ENCODE measurements around the gene ODF2L.
"Not testable (repeated sequence)": the region's sequence is repeated elsewhere in the genome, so short reads cannot be mapped to it uniquely, and the experiment has no call there.

ODF2L gene

DNA sequence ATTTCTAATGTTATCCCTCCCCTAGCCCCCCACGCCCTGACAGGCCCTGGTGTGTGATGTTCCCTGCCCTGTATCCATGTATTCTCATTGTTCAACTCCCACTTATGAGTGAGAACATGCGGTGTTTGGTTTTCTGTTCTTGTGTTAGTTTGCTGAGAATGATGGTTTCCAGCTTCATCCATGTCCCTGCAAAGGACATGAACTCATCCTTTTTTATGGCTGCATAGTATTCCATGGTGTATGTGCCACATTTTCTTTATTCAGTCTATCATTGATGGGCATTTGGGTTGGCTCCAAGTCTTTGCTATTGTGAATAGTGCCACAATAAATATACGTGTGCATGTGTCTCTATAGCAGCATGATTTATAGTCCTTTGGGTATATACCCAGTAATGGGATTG lies 45.9 kb downstream of the ODF2L start:
- not testable (repeated sequence) for H3K9ac ChIP-seq (ENCODE audit: low read length); H3K9me3 ChIP-seq (ENCODE audit: control insufficient read depth, low read length); H3K4me1 ChIP-seq (ENCODE audit: control insufficient read depth, insufficient read depth, low read length); H3K4me3 ChIP-seq (ENCODE audit: low read length); H3K27me3 ChIP-seq (replicated peaks; ENCODE audit: control insufficient read depth, insufficient read depth, low read length); DNase-seq (ENCODE audit: low read depth)
- H3K36me3 ChIP-seq (ENCODE audit: control insufficient read depth, insufficient read depth, low read length, severe bottlenecking), result peaks cover 28% of the 10 kb centered on the region

DNA sequence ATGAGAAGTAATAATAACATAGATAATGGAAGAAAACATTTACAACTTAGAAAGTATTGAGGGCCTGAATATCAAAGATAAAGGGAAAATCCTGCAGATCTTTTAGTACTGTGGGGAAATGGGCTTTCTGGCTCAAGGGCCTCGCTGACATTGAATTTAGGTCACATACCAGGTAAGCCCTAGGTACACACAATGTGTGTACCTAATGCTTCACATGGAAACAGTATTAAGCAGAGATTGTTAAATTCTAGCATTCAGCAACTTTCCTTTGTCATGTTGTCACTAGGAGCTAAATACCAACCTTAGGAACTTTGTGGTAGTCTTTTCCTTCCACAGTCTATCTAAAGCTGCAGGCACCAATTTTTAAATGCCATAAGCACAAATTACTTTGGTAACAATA lies 49.7 kb downstream of the ODF2L start:
- H3K9ac ChIP-seq (ENCODE audit: low read length), result no peak overlapping the region
- H3K9me3 ChIP-seq (ENCODE audit: control insufficient read depth, low read length), result no peaks in the 10 kb centered on the region
- no peak for DNase-seq (ENCODE audit: low read depth)
- no peaks in the 10 kb centered on the region for H3K27me3 ChIP-seq (replicated peaks; ENCODE audit: control insufficient read depth, insufficient read depth, low read length)
- H3K36me3 ChIP-seq (ENCODE audit: control insufficient read depth, insufficient read depth, low read length, severe bottlenecking), result peaks cover 3% of the 10 kb centered on the region
- H3K4me3 ChIP-seq (ENCODE audit: low read length), result no peak overlapping the region
- no peaks in the 10 kb centered on the region for H3K4me1 ChIP-seq (ENCODE audit: control insufficient read depth, insufficient read depth, low read length)

DNA sequence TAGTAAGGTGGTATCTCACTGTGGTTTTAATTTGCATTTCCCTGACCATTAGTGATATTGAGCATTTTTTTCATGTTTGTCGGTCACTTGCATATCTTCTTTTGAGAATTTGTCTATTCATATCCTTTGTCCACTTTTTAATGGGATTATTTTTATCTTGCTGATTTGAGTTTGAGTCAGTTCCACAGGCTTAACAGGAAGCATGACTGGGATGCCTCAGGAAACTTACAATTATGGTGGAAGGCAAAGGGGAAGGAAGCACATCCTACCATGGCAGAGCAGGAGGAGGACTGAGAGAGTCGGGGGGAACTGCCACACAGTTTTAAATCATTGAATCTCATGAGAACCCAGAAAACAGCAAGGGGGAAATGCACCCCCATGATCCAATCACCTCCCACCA lies 51.1 kb downstream of the ODF2L start:
- DNase-seq (ENCODE audit: low read depth), result no peak
- H3K27me3 ChIP-seq (replicated peaks; ENCODE audit: control insufficient read depth, insufficient read depth, low read length), result no peaks in the 10 kb centered on the region
- H3K9ac ChIP-seq (ENCODE audit: low read length), result no peak overlapping the region
- no peaks in the 10 kb centered on the region for H3K9me3 ChIP-seq (ENCODE audit: control insufficient read depth, low read length)
- no peaks in the 10 kb centered on the region for H3K4me1 ChIP-seq (ENCODE audit: control insufficient read depth, insufficient read depth, low read length)
- no peaks in the 10 kb centered on the region for H3K36me3 ChIP-seq (ENCODE audit: control insufficient read depth, insufficient read depth, low read length, severe bottlenecking)
- no peak overlapping the region for H3K4me3 ChIP-seq (ENCODE audit: low read length)

DNA sequence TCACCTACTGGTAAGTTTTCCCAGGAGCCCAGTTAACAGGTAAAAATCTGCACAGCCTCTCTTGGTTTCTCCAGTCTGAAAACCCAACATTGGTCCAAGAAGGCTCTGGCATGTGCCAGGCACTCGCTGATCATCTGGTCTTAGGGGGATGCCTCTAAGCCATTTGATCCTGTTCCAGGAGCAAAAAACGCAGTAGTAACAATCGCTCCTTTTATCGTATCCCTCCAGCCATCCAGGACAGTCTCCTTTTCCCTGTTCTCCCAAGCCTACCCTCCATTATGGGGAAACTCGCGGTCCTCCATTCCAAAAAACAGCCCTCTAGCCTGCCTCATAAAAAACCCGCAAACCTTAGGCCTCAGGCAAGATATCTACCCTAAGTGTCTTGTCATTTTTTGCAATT lies 56.2 kb downstream of the ODF2L start:
- no peak overlapping the region for H3K4me3 ChIP-seq (ENCODE audit: low read length)
- H3K36me3 ChIP-seq (ENCODE audit: control insufficient read depth, insufficient read depth, low read length, severe bottlenecking), result no peaks in the 10 kb centered on the region
- DNase-seq (ENCODE audit: low read depth), result no peak
- no peak overlapping the region for H3K9ac ChIP-seq (ENCODE audit: low read length)
- no peaks in the 10 kb centered on the region for H3K27me3 ChIP-seq (replicated peaks; ENCODE audit: control insufficient read depth, insufficient read depth, low read length)
- no peaks in the 10 kb centered on the region for H3K9me3 ChIP-seq (ENCODE audit: control insufficient read depth, low read length)
- H3K4me1 ChIP-seq (ENCODE audit: control insufficient read depth, insufficient read depth, low read length), result no peaks in the 10 kb centered on the region

DNA sequence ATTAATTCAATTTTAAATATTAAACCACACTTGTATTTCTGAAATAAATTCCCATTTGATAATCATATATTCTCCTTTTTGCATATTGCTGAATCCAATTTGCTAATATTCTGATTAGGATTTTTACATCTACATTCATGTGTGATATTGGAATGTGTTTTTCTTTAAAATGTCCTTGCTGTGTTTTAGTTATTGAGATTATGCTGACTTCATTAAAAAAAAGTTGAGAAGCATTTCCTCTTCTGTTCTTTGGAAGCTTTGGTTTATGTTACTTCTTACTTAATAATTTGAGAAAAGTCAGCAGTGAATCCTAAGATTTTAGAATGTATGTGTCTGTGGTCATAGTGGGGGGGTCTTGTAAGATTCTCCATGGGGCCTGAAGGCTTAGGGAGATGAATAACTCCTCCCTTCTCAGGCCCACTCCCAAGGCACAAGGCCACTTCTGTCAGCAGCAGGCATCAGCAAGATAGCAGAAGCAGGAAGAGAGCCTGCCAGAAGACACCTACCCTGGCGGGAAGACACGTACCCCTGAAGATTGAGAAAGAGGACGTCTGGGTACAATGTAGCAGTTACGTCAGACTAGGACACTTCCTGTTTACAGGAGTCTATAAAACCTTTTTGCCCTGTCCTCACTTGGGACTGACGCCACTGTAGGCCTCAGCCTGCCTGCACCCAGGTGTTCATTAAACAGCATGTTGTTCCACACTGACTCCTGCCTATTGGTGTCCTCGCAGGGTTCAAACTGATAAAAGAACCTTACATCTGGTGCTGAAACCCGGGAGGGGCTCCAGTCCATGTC lies 56.9 kb downstream of the ODF2L start:
- H3K27me3 ChIP-seq (replicated peaks; ENCODE audit: control insufficient read depth, insufficient read depth, low read length), result no peaks in the 10 kb centered on the region
- no peaks in the 10 kb centered on the region for H3K4me1 ChIP-seq (ENCODE audit: control insufficient read depth, insufficient read depth, low read length)
- no peaks in the 10 kb centered on the region for H3K36me3 ChIP-seq (ENCODE audit: control insufficient read depth, insufficient read depth, low read length, severe bottlenecking)
- no peak for DNase-seq (ENCODE audit: low read depth)
- no peaks in the 10 kb centered on the region for H3K9me3 ChIP-seq (ENCODE audit: control insufficient read depth, low read length)
- H3K9ac ChIP-seq (ENCODE audit: low read length), result no peak overlapping the region
- no peak overlapping the region for H3K4me3 ChIP-seq (ENCODE audit: low read length)

DNA sequence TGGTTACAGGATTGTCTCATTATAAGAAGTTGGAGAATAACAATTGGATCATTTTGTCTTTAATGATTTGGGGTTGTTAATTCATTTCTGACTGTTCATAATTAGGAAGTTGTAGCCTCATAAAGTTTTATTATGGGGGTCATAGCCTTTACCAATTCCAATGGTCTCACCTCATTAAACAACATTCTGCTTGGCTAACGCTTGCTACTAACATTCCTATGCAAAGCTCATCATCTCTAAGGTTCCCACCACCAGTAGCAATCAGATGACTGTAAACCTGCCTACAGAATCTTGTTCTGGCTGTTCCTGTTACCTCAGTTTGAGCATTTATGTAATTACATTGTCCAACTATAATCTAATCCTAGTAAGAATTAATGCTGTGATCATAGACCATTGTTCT lies 60.2 kb downstream of the ODF2L start:
- Histone ChIP-seq H3K9me3 (ENCODE audit: control insufficient read depth, low read length) (no peaks in the 10 kb centered on the region), H3K4me3 (ENCODE audit: low read length) (no peak overlapping the region), H3K9ac (ENCODE audit: low read length) (no peak overlapping the region), H3K36me3 (ENCODE audit: control insufficient read depth, insufficient read depth, low read length, severe bottlenecking) (no peaks in the 10 kb centered on the region), H3K27me3 (replicated peaks; ENCODE audit: control insufficient read depth, insufficient read depth, low read length) (no peaks in the 10 kb centered on the region), H3K4me1 (ENCODE audit: control insufficient read depth, insufficient read depth, low read length) (no peaks in the 10 kb centered on the region)
- DNase-seq (ENCODE audit: low read depth), result no peak

DNA sequence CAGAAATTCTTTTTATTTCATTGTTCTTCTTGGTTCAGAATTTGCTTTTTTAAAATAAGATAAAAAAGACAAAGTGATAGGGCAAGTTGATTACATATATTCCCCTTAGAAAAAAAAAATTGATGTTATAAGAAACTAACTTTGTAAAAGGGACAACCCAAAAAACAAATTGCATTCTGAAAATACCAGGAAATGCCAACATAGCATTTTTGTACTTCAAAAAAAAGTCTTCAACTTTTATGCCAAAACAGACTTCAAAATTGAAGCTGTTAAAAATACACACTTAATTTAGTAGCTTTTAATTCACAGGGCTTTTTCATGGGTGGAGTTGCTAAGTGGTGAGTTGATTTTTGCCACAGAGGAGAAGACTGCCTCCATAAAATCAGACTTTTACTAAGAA lies 70.9 kb downstream of the ODF2L start:
- H3K4me3 ChIP-seq (ENCODE audit: low read length), result no peak overlapping the region
- H3K9ac ChIP-seq (ENCODE audit: low read length), result no peak overlapping the region
- no peaks in the 10 kb centered on the region for H3K9me3 ChIP-seq (ENCODE audit: control insufficient read depth, low read length)
- no peaks in the 10 kb centered on the region for H3K36me3 ChIP-seq (ENCODE audit: control insufficient read depth, insufficient read depth, low read length, severe bottlenecking)
- H3K4me1 ChIP-seq (ENCODE audit: control insufficient read depth, insufficient read depth, low read length), result no peaks in the 10 kb centered on the region
- H3K27me3 ChIP-seq (replicated peaks; ENCODE audit: control insufficient read depth, insufficient read depth, low read length), result no peaks in the 10 kb centered on the region
- DNase-seq (ENCODE audit: low read depth), result no peak

DNA sequence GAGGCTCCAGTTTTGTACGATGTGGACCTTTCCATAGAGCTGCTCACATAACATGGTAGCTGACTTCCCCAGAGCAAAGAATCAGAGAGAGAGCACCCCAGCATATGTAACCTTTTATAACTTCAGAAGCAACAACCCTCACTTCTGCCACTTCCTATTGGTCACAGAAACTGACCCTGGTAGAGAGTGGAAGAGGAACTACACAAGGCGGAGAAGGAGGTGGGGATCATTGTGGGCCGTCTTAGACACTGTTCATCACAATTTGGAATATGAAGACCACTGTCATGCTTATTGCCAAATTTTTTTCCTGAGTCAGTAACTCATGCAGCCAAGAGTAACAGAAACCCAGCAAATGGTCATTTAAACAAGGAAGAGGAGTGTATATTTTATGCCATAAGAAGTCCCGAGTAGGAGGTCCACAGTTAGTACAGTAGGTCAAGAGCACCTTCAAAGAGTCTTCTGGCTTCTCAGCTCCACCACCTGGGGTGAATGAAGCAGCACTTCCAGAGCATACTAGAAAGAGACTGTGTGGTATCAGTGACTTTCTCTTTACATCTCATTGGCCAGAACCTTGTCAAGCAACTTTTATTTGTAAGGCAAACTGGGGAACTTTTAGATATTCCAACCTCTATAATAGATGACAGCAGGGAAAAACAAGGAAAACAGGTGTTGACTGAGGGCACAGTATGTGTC lies 71.8 kb downstream of the ODF2L start:
- no peaks in the 10 kb centered on the region for H3K36me3 ChIP-seq (ENCODE audit: control insufficient read depth, insufficient read depth, low read length, severe bottlenecking)
- no peaks in the 10 kb centered on the region for H3K9me3 ChIP-seq (ENCODE audit: control insufficient read depth, low read length)
- DNase-seq (ENCODE audit: low read depth), result no peak
- H3K9ac ChIP-seq (ENCODE audit: low read length), result no peak overlapping the region
- no peaks in the 10 kb centered on the region for H3K27me3 ChIP-seq (replicated peaks; ENCODE audit: control insufficient read depth, insufficient read depth, low read length)
- no peak overlapping the region for H3K4me3 ChIP-seq (ENCODE audit: low read length)
- H3K4me1 ChIP-seq (ENCODE audit: control insufficient read depth, insufficient read depth, low read length), result no peaks in the 10 kb centered on the region

DNA sequence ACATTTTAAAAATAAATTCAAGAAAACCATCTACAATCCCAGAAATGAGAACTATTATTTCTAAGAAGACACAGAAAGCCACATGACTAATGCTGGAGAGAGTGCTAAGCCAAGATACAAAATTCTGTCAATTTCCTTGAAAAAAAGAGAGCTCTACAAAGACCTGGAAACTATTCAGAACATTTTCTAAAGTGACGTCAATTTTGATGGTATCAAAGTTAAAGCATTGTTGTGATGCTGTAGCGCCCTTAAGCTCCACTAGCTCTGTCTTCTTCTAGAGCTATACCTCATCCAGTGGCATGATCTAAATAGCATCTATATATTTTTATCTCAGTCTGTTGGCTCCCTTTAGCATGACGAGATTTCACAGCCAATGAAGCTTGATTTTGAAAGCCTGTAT lies 73.9 kb downstream of the ODF2L start:
- no peaks in the 10 kb centered on the region for H3K27me3 ChIP-seq (replicated peaks; ENCODE audit: control insufficient read depth, insufficient read depth, low read length)
- H3K4me1 ChIP-seq (ENCODE audit: control insufficient read depth, insufficient read depth, low read length), result no peaks in the 10 kb centered on the region
- no peak for DNase-seq (ENCODE audit: low read depth)
- H3K9ac ChIP-seq (ENCODE audit: low read length), result no peak overlapping the region
- no peaks in the 10 kb centered on the region for H3K9me3 ChIP-seq (ENCODE audit: control insufficient read depth, low read length)
- no peak overlapping the region for H3K4me3 ChIP-seq (ENCODE audit: low read length)
- no peaks in the 10 kb centered on the region for H3K36me3 ChIP-seq (ENCODE audit: control insufficient read depth, insufficient read depth, low read length, severe bottlenecking)

DNA sequence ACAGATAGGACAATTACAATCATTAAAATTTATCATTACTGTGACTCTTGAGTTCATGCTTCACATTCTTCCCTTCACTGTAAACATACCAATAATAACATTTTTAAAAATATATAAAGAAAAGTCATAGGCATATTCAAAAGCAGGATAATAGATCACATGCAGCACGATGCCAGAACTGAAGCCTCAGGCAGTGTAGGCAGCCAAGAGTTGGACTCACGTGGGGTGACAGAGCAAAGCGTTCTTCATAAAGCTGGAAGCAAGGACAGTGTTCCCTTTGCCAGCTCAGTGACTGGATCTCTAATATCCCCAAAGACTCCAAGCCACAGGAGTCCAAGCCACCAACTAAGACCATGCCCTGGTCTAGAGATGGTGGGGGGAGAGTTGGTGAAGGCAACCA lies 77.7 kb downstream of the ODF2L start:
- no peak for DNase-seq (ENCODE audit: low read depth)

DNA sequence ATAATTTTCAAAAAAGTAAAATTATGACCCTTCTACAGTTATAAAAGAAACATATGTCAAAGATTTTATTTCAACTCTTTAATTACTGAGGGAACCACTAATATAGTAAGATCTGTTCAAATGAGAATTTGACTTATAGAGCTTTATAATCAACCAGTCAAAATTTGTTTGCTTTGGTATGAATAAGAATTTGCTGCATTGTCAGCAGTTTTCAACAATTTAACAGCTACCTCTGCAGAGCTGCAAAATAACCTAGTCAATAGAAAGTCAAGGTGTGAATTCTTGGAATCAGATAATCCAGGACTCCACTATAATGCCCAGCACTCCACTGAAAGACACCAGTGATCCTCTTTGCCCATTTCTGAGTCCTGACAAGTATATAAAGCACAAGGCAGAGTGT lies 78.2 kb downstream of the ODF2L start:
- Histone ChIP-seq H3K27me3 (replicated peaks; ENCODE audit: control insufficient read depth, insufficient read depth, low read length) (no peaks in the 10 kb centered on the region), H3K9me3 (ENCODE audit: control insufficient read depth, low read length) (no peaks in the 10 kb centered on the region), H3K9ac (ENCODE audit: low read length) (no peak overlapping the region), H3K4me3 (ENCODE audit: low read length) (no peak overlapping the region), H3K36me3 (ENCODE audit: control insufficient read depth, insufficient read depth, low read length, severe bottlenecking) (no peaks in the 10 kb centered on the region), H3K4me1 (ENCODE audit: control insufficient read depth, insufficient read depth, low read length) (no peaks in the 10 kb centered on the region)
- DNase-seq (ENCODE audit: low read depth), result no peak

More for the DNA sequence above, 77.7 kb downstream of the ODF2L start:
- Histone ChIP-seq H3K9me3 (ENCODE audit: control insufficient read depth, low read length) (no peaks in the 10 kb centered on the region), H3K36me3 (ENCODE audit: control insufficient read depth, insufficient read depth, low read length, severe bottlenecking) (no peaks in the 10 kb centered on the region), H3K4me3 (ENCODE audit: low read length) (no peak overlapping the region), H3K4me1 (ENCODE audit: control insufficient read depth, insufficient read depth, low read length) (no peaks in the 10 kb centered on the region), H3K27me3 (replicated peaks; ENCODE audit: control insufficient read depth, insufficient read depth, low read length) (no peaks in the 10 kb centered on the region), H3K9ac (ENCODE audit: low read length) (no peak overlapping the region)

Data from adipocyte (in vitro differentiated cells).